Activated gamma-delta T cell treated with Interleukin-2 at 50 U/mL for 16 hours (primary cell): Measurements from ENCODE around the gene LGALS9.
"Not testable (repeated sequence)": the region's sequence is repeated elsewhere in the genome, so short reads cannot be mapped to it uniquely, and the experiment has no call there.

Experiments used
- DNase-seq: peaks from one replicate; pipeline ENCODE4 v3.0.0-alpha.2; 2020

The LGALS9 gene

GRCh38 chr17:27603880-27604794, 26.9 kb upstream of the LGALS9 start:
- DNase-seq: no peak

GRCh38 chr17:27605409-27605808, 25.6 kb upstream of the LGALS9 start:
- DNase-seq: no peak

- DNase-seq: no peak
Observed at GRCh38 chr17:27607521-27608091, 23.4 kb upstream of the LGALS9 start.

- no peak for DNase-seq
Observed at GRCh38 chr17:27608328-27609230, 22.4 kb upstream of the LGALS9 start.

- DNase-seq: no peak
Observed at GRCh38 chr17:27609611-27610303, 21.2 kb upstream of the LGALS9 start.

GRCh38 chr17:27610304-27610677, 20.7 kb upstream of the LGALS9 start:
- no peak for DNase-seq

- no peak for DNase-seq
Observed at GRCh38 chr17:27612160-27612770, 18.7 kb upstream of the LGALS9 start.

- DNase-seq: no peak
Observed at GRCh38 chr17:27613433-27613832, 17.6 kb upstream of the LGALS9 start.

- DNase-seq: no peak
Observed at GRCh38 chr17:27615121-27615520, 15.9 kb upstream of the LGALS9 start.

GRCh38 chr17:27616414-27616813, 14.6 kb upstream of the LGALS9 start:
- no peak for DNase-seq

GRCh38 chr17:27618417-27618816, 12.6 kb upstream of the LGALS9 start:
- no peak for DNase-seq

- DNase-seq: no peak
Observed at GRCh38 chr17:27620721-27621120, 10.3 kb upstream of the LGALS9 start.

GRCh38 chr17:27621536-27621935, 9.5 kb upstream of the LGALS9 start:
- DNase-seq: no peak

GRCh38 chr17:27621942-27622559, 8.9 kb upstream of the LGALS9 start:
- DNase-seq: no peak

GRCh38 chr17:27622986-27623385, 8.0 kb upstream of the LGALS9 start:
- no peak for DNase-seq

- no peak for DNase-seq
Observed at GRCh38 chr17:27623614-27624013, 7.4 kb upstream of the LGALS9 start.

- no peak for DNase-seq
Observed at GRCh38 chr17:27624539-27624938, 6.4 kb upstream of the LGALS9 start.

GRCh38 chr17:27625856-27626255, 5.1 kb upstream of the LGALS9 start:
- DNase-seq: no peak

GRCh38 chr17:27627514-27627913, 3.5 kb upstream of the LGALS9 start:
- DNase-seq: no peak

- no peak for DNase-seq
Observed at GRCh38 chr17:27628376-27628775, 2.6 kb upstream of the LGALS9 start.

- not testable (repeated sequence) for DNase-seq
Observed at GRCh38 chr17:27629260-27629659, 1.7 kb upstream of the LGALS9 start.

- no peak for DNase-seq
Observed at GRCh38 chr17:27631411-27631760, 398 bp downstream of the LGALS9 start.
